ENCODE measurements around the gene MSANTD1. TPM values are rescaled to one million over a fixed set of nuclear protein-coding genes. Genes with fewer than 3 reads are reported as not detected.

The MSANTD1 gene
- total and polyA plus RNA-seq, 2 of the 8 experiments (the other 6 are each of a cell fraction or from before 2014, with no cell fraction given): 0.23 to 0.45 TPM

DNA sequence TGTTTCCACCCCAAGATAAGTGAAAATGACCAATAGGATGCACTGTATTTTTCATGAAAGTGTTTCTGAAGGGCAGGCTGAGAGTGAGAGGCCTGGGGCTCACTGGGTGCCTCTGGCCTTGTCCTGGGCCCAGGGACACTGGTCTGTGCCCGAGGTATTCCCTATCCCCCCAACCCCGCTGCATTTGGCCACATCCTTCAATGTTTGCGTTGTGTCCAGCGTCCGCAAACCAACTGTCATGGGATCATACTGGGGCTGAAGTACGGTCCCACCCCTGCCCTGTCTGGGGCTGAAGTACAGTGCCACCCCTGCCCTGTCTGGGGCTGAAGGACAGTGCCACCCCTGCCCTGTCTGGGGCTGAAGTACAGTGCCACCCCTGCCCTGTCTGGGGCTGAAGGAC lies 22.0 kb upstream of the MSANTD1 start:
- no peak overlapping the region for H3K4ac ChIP-seq (replicated peaks; ENCODE audit: insufficient read length, low read depth, low read length)
- no peak overlapping the region for H3K4me2 ChIP-seq (ENCODE audit: insufficient read depth in 1 of 2, low read depth in 2 of 2, low read length in 2 of 2)
- H3K79me2 ChIP-seq (ENCODE audit: control insufficient read depth in 1 of 2, insufficient read depth in 2 of 2, low read length in 2 of 2): no peaks in the 10 kb centered on the region
- no peak overlapping the region for H4K5ac ChIP-seq (ENCODE audit: insufficient read length, low read depth, low read length)
- no peak overlapping the region for H2BK5ac ChIP-seq (ENCODE audit: low read depth, low read length)
- H2BK12ac ChIP-seq (ENCODE audit: low read depth, low read length): no peak overlapping the region
- no peak overlapping the region for H3K18ac ChIP-seq (ENCODE audit: extremely low read depth, low read length)
- FAIRE-seq (no peak), DNase-seq (ENCODE audit: low read depth in 1 of 2, low spot score in 2 of 2) (no peak)
- H2BK120ac ChIP-seq (replicated peaks; ENCODE audit: low read depth, low read length): no peak overlapping the region
- CTCF ChIA-PET (ENCODE audit: partially characterized antibody): no interaction called here
- H4K20me1 ChIP-seq (replicated peaks in 1 of 2; ENCODE audit: control insufficient read depth in 1 of 2, insufficient read depth in 2 of 2, low read length in 2 of 2): peaks cover 15 to 18% of the 10 kb centered on the region in 2 experiments
- H3K36me3 ChIP-seq (ENCODE audit: control insufficient read depth in 2 of 4, insufficient read depth in 4 of 4, low read length in 3 of 4): peaks cover 28 to 69% (median 50%) of the 10 kb centered on the region in 4 experiments
- no peak overlapping the region for H3K27ac ChIP-seq (ENCODE audit: low read depth, low read length)
- H2BK15ac ChIP-seq (ENCODE audit: low read length): no peak overlapping the region
- POLR2A ChIA-PET (ENCODE audit: partially characterized antibody): no interaction called here
- no peak overlapping the region for H3K56ac ChIP-seq (replicated peaks; ENCODE audit: insufficient read length, low read depth, low read length)
- no peak overlapping the region for H2BK20ac ChIP-seq (ENCODE audit: low read length)
- WGBS, 2 experiments (ENCODE audit: extremely low coverage in 1 of 2, insufficient coverage in 1 of 2, insufficient read length in 1 of 2, insufficient replicate concordance in 2 of 2, low coverage in 1 of 2, low lambda C conversion rate in 2 of 2, missing lambda C conversion rate in 1 of 2): 76% methylated on average over 6 of the region's 6 CpGs; no CpG with 5 or more reads in 1 of the 2 experiments
- no peak overlapping the region for H3K9ac ChIP-seq (replicated peaks in 1 of 4; ENCODE audit: extremely low read depth in 1 of 4, low read depth in 3 of 4, low read length in 3 of 4)
- H2AK5ac ChIP-seq (ENCODE audit: low read depth, low read length): no peak overlapping the region
- H4K8ac ChIP-seq (ENCODE audit: extremely low read depth, insufficient read depth, low read length): no peak overlapping the region
- H3K79me1 ChIP-seq (ENCODE audit: low read depth, low read length): no peaks in the 10 kb centered on the region; the same call in 1 of the 2 replicates
- no peaks in the 10 kb centered on the region for H3K4me1 ChIP-seq (replicated peaks in 1 of 4; ENCODE audit: control insufficient read depth in 3 of 4, insufficient read depth in 4 of 4, low read length in 3 of 4)
- peaks cover 0 to 3% of the 10 kb centered on the region in 2 experiments; a peak in 1 of 4 replicates for H3K9me3 ChIP-seq (ENCODE audit: insufficient read depth in 2 of 2, low read depth in 1 of 2, low read length in 1 of 2)
- no peak overlapping the region for H4K91ac ChIP-seq (replicated peaks; ENCODE audit: insufficient read length, low read length)
- H3K23ac ChIP-seq (ENCODE audit: insufficient read length): no peak overlapping the region
- H3K4me3 ChIP-seq (ENCODE audit: extremely low read depth in 1 of 4, insufficient read depth in 2 of 4, low read depth in 3 of 4, low read length in 4 of 4): no peak overlapping the region
- no peak overlapping the region for H2AFZ ChIP-seq (ENCODE audit: low read length)
- H3K23me2 ChIP-seq (ENCODE audit: low read depth, low read length): no peaks in the 10 kb centered on the region; the same call in 1 of the 2 replicates
- H3K14ac ChIP-seq (ENCODE audit: insufficient read length): no peak overlapping the region
- H3K27me3 ChIP-seq (replicated peaks in 1 of 4; ENCODE audit: control insufficient read depth in 3 of 4, extremely low read depth in 1 of 4, insufficient read depth in 3 of 4, low read length in 3 of 4): no peaks in the 10 kb centered on the region
- TF ChIP-seq POU5F1 (IDR thresholded peaks at IDR 0.05; ENCODE audit: low read depth, low read length) (no peak), PHF8 (conservative IDR thresholded peaks at IDR 0.05; ENCODE audit: low read depth, low read length) (no peak), MAFK (IDR thresholded peaks at IDR 0.05; ENCODE audit: low read depth, low read length) (no peak), SUZ12 (IDR thresholded peaks at IDR 0.05; ENCODE audit: low read length) (no peak), JUN (IDR thresholded peaks at IDR 0.05; ENCODE audit: low read depth, low read length) (no peak), SP2 (IDR thresholded peaks at IDR 0.05; ENCODE audit: low read length) (no peak), HDAC6 (IDR thresholded peaks at IDR 0.05; ENCODE audit: low read depth, low read length) (no peak), KDM1A (IDR thresholded peaks at IDR 0.05; ENCODE audit: borderline replicate concordance, low read length) (no peak), RFX5 (IDR thresholded peaks at IDR 0.05; ENCODE audit: borderline replicate concordance, low read depth, low read length) (no peak), RXRA (IDR thresholded peaks at IDR 0.05; ENCODE audit: insufficient read depth, low read depth, low read length) (no peak), KDM5A (IDR thresholded peaks at IDR 0.05; ENCODE audit: low read length) (no peak)
- TF ChIP-seq, protein P1, sequence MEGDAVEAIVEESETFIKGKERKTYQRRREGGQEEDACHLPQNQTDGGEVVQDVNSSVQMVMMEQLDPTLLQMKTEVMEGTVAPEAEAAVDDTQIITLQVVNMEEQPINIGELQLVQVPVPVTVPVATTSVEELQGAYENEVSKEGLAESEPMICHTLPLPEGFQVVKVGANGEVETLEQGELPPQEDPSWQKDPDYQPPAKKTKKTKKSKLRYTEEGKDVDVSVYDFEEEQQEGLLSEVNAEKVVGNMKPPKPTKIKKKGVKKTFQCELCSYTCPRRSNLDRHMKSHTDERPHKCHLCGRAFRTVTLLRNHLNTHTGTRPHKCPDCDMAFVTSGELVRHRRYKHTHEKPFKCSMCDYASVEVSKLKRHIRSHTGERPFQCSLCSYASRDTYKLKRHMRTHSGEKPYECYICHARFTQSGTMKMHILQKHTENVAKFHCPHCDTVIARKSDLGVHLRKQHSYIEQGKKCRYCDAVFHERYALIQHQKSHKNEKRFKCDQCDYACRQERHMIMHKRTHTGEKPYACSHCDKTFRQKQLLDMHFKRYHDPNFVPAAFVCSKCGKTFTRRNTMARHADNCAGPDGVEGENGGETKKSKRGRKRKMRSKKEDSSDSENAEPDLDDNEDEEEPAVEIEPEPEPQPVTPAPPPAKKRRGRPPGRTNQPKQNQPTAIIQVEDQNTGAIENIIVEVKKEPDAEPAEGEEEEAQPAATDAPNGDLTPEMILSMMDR (IDR thresholded peaks at IDR 0.05; ENCODE audit: control extremely low read depth in 1 of 3, insufficient read depth in 1 of 3, low read depth in 1 of 3, low read length in 3 of 3): no peak

Data from H1 (cell line).